HG03139 (cell line): ENCODE results near the gene FAM83C.

Experiments
- ATAC-seq: cut with Tn5 transposase; IDR thresholded peaks from one replicate; pipeline ENCODE4 v1.9.1; 2021; ENCODE audit not compliant: unreplicated experiment

The FAM83C gene

GRCh38 chr20:35238735-35239134 is 53.5 kb downstream of the FAM83C start:
- no peak for ATAC-seq

- ATAC-seq = no peak
Measured at GRCh38 chr20:35238170-35238569, 54.1 kb downstream of the FAM83C start.

GRCh38 chr20:35237486-35237885 is 54.7 kb downstream of the FAM83C start:
- ATAC-seq = no peak

- ATAC-seq = no peak
Measured at GRCh38 chr20:35235881-35236280, 56.3 kb downstream of the FAM83C start.
